Measurements from ENCODE around the gene BIRC3.

The BIRC3 gene

GRCh38 chr11:102383839-102384238 lies 66.6 kb downstream of the BIRC3 start:
- DNase-seq = no peak

- DNase-seq = no peak
Observed at GRCh38 chr11:102384419-102385079, 67.3 kb downstream of the BIRC3 start.

GRCh38 chr11:102385085-102386007 lies 68.1 kb downstream of the BIRC3 start:
- DNase-seq = no peak

GRCh38 chr11:102386136-102386734 lies 69.0 kb downstream of the BIRC3 start:
- no peak for DNase-seq

- no peak for DNase-seq
Observed at GRCh38 chr11:102387043-102387781, 69.9 kb downstream of the BIRC3 start.

Data from NCI-H2029 (cell line).